Neural progenitor cell (in vitro differentiated cells): ENCODE results near the gene VAPA.

Experiments used
- CTCF ChIP-seq: fragments of 200-600 bp; sonication (generic); IDR thresholded peaks from 2 replicates; pipeline ENCODE4 v1.5.1; 2017; ENCODE audit warnings: antibody characterized with exemption, mild to moderate bottlenecking
- EZH2 ChIP-seq: fragments of 200-600 bp; sonication (generic); IDR thresholded peaks from 2 replicates; pipeline ENCODE4 v1.6.1; 2017; ENCODE audit warnings: antibody characterized with exemption, mild to moderate bottlenecking, moderate library complexity

- TF ChIP-seq CTCF (no peak), EZH2 (no peak)
Measured at GRCh38 chr18:9984080-9984479, 70.3 kb downstream of the VAPA start.
